Thoracic aorta (tissue), 2 donors: ENCODE measurements around the gene NID2. TPM values are rescaled to one million over a fixed set of nuclear protein-coding genes. Genes with fewer than 3 reads are reported as not detected.

Experiments used
- ATAC-seq: fragments of 150-250 bp; one replicate; pipeline ENCODE4 v1.8.0; 2017; ENCODE audit warnings: low read depth; ENCODE audit not compliant: insufficient number of reproducible peaks, low FRiP score
- DNase-seq: peaks from one replicate; pipeline ENCODE4 v3.0.0-alpha.2; 2020; ENCODE audit warnings: low spot score
- H3K27ac ChIP-seq, 2 donors: fragments of 200-600 bp; sonication (generic); 1 replicate in 1 of 2; 2 replicates in 1 of 2; pipeline ENCODE4 v1.5.1; 2016; ENCODE audit warnings: mild to moderate bottlenecking in 2 of 2, moderate library complexity in 2 of 2
- H3K27me3 ChIP-seq: fragments of 200-600 bp; sonication (generic); replicated peaks from 2 replicates; pipeline ENCODE4 v1.6.0; 2016; ENCODE audit warnings: mild to moderate bottlenecking; ENCODE audit not compliant: insufficient read depth
- H3K36me3 ChIP-seq: fragments of 200-600 bp; sonication (generic); one replicate; pipeline ENCODE4 v1.5.1; 2016
- H3K4me1 ChIP-seq, 2 donors: fragments of 200-600 bp; sonication (generic); 1 replicate in 1 of 2; 2 replicates in 1 of 2; pipeline versions ENCODE4 v1.5.1 to v1.6.0; 2016; ENCODE audit warnings: low read depth in 2 of 2, mild to moderate bottlenecking in 1 of 2; ENCODE audit not compliant: control insufficient read depth in 1 of 2
- H3K4me3 ChIP-seq: fragments of 200-600 bp; sonication (generic); 2 replicates; pipeline ENCODE4 v1.5.1; 2016; ENCODE audit warnings: mild to moderate bottlenecking
- H3K9me3 ChIP-seq: fragments of 200-600 bp; sonication (generic); 2 replicates; pipeline ENCODE4 v1.5.1; 2016
- total RNA-seq, 2 donors: library from RNA; depleted of rRNA; stranded (reverse); fragments of >200 nt; gene quantifications; one replicate each; pipeline versions ENCODE4 v1.1.0 to v1.2.3, GENCODE V29; 2016
- TF ChIP-seq, protein P1 (sequence below): fragments of 200-600 bp; sonication (generic); IDR thresholded peaks from one replicate; pipeline ENCODE4 v1.5.1; 2019; ENCODE audit warnings: antibody characterized with exemption

The NID2 gene
- total RNA-seq, 2 donors from 2014 or later = 21.0 to 33.3 TPM

DNA sequence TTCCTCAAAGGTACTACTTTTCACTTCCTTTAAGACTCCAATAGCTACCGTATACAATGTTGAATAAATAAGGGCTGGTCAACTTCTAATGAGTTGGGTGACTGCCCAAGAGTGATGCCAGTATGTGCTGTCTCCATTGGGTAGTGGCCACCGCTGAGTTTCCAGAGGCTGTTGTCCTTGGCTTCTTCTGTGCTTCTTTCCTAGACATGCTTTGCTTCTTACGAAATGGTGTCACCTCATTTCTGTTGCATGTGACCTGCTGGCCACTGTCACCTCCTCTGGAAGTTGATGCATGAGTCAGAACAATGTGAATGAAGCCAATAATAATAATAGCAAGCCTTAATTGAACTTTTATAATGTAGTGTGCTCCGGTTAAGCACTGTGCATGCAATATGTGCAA lies 7.5 kb upstream of the NID2 start:
- peak; percentile 86 for ATAC-seq

DNA sequence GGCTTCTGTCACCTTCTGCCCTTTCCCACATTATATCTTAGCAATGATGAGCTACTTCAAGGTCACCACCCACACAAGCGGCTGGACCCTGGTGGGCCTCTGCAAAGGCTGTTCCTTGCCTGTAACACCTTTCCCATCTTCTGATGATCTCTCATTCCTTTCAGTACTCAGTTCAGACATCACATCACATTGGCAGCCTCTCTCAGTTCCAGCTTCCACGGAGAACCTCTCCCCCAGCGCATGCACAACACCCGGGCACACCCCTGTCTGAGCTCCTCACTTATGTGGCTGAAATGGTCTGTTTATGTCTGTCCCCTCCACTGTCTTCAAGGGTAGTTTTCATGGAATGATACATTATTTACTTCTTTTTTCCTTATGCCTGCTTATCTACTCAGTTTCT lies 6.5 kb upstream of the NID2 start:
- H3K9me3 ChIP-seq = no peaks in the 10 kb centered on the region
- H3K4me3 ChIP-seq = no peak overlapping the region
- H3K36me3 ChIP-seq = no peaks in the 10 kb centered on the region
- ATAC-seq (no peak), DNase-seq (no peak)
- H3K27me3 ChIP-seq = no peaks in the 10 kb centered on the region
- H3K27ac ChIP-seq = peak overlapping the region; percentile 19 to 48
- H3K4me1 ChIP-seq = peaks cover 6 to 42% of the 10 kb centered on the region in 2 donors
- TF ChIP-seq, protein P1, sequence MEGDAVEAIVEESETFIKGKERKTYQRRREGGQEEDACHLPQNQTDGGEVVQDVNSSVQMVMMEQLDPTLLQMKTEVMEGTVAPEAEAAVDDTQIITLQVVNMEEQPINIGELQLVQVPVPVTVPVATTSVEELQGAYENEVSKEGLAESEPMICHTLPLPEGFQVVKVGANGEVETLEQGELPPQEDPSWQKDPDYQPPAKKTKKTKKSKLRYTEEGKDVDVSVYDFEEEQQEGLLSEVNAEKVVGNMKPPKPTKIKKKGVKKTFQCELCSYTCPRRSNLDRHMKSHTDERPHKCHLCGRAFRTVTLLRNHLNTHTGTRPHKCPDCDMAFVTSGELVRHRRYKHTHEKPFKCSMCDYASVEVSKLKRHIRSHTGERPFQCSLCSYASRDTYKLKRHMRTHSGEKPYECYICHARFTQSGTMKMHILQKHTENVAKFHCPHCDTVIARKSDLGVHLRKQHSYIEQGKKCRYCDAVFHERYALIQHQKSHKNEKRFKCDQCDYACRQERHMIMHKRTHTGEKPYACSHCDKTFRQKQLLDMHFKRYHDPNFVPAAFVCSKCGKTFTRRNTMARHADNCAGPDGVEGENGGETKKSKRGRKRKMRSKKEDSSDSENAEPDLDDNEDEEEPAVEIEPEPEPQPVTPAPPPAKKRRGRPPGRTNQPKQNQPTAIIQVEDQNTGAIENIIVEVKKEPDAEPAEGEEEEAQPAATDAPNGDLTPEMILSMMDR = no peak

More for the DNA sequence above, 7.5 kb upstream of the NID2 start:
- Histone ChIP-seq H3K27me3 (no peaks in the 10 kb centered on the region), H3K27ac (peak overlapping the region; percentile 19 to 48), H3K4me1 (peaks cover 6 to 45% of the 10 kb centered on the region in 2 donors), H3K4me3 (no peak overlapping the region), H3K36me3 (no peaks in the 10 kb centered on the region), H3K9me3 (no peaks in the 10 kb centered on the region)
- TF ChIP-seq, protein P1 = no peak
- peak; percentile 56 for DNase-seq

- DNase-seq (no peak), ATAC-seq (no peak)
- H3K9me3 ChIP-seq = no peaks in the 10 kb centered on the region
- H3K4me3 ChIP-seq = no peak overlapping the region
- H3K36me3 ChIP-seq = no peaks in the 10 kb centered on the region
- TF ChIP-seq, protein P1 = no peak
- H3K27me3 ChIP-seq = no peaks in the 10 kb centered on the region
- peaks cover 6 to 39% of the 10 kb centered on the region in 2 donors for H3K4me1 ChIP-seq
- peak overlapping the region; percentile 4 to 8 for H3K27ac ChIP-seq
These were observed 4.4 kb upstream of the NID2 start for GRCh38 chr14:52073251-52073650.

DNA sequence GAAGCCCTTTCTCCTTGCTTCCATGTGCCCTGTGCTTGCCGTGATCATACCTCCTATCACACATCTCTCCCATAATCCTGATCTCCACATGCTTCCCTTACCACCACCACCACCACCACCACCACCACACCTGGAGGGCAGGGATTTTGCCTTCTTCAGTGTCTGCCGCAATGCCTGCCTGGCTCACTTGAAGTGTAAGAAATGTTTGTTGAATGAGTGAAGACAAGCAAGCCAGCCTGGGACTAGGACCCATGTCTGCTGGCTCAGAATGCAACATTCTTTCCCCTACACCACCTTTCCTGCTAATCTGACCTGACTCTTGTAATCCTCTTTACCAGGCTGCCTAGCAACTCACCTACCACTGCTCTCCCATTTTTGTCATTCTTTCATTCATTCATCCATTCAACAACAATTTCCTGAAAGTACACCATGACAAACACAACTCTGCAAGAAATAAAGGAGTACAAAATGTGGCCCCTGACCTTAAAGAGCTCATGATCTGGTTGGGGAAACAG lies 3.5 kb upstream of the NID2 start:
- no peaks in the 10 kb centered on the region for H3K27me3 ChIP-seq
- H3K36me3 ChIP-seq = no peaks in the 10 kb centered on the region
- no peak for ATAC-seq
- TF ChIP-seq, protein P1 = no peak
- no peak for DNase-seq
- H3K9me3 ChIP-seq = no peaks in the 10 kb centered on the region
- H3K27ac ChIP-seq = peak overlapping the region; percentile 4 to 8
- H3K4me3 ChIP-seq = no peak overlapping the region
- H3K4me1 ChIP-seq = peaks cover 10 to 35% of the 10 kb centered on the region in 2 donors

- no peaks in the 10 kb centered on the region for H3K9me3 ChIP-seq
- TF ChIP-seq, protein P1 = no peak
- H3K27me3 ChIP-seq = no peaks in the 10 kb centered on the region
- H3K4me3 ChIP-seq = no peak overlapping the region
- no peak overlapping the region for H3K27ac ChIP-seq
- H3K4me1 ChIP-seq = peaks cover 5 to 32% of the 10 kb centered on the region in 2 donors
- H3K36me3 ChIP-seq = no peaks in the 10 kb centered on the region
- ATAC-seq (no peak), DNase-seq (no peak)
These were observed 2.8 kb upstream of the NID2 start for GRCh38 chr14:52071675-52072074.
